ENCODE data around the gene SLC38A10. TPM values are rescaled to one million over a fixed set of nuclear protein-coding genes. Genes with fewer than 3 reads are reported as not detected.

SLC38A10 gene
- total and polyA plus RNA-seq, 12 donors = 27.8 to 56.2 (median 38.4) TPM

GRCh38 chr17:81282876-81283275 is 12.2 kb downstream of the SLC38A10 start:
- peaks cover 0 to 76% (median 0%) of the 10 kb centered on the region in 9 donors for H3K36me3 ChIP-seq
- ATAC-seq (no peak), DNase-seq (no peak)
- no peak overlapping the region for H3K4me3 ChIP-seq
- WGBS, 2 donors = 96% methylated on average over 16 of the region's 16 CpGs
- no peak overlapping the region for H3K27ac ChIP-seq
- peaks cover 15 to 45% (median 34%) of the 10 kb centered on the region in 9 donors for H3K4me1 ChIP-seq
- intact Hi-C loops (cut with DNase I) = no loop called here
- TF ChIP-seq, protein P1, sequence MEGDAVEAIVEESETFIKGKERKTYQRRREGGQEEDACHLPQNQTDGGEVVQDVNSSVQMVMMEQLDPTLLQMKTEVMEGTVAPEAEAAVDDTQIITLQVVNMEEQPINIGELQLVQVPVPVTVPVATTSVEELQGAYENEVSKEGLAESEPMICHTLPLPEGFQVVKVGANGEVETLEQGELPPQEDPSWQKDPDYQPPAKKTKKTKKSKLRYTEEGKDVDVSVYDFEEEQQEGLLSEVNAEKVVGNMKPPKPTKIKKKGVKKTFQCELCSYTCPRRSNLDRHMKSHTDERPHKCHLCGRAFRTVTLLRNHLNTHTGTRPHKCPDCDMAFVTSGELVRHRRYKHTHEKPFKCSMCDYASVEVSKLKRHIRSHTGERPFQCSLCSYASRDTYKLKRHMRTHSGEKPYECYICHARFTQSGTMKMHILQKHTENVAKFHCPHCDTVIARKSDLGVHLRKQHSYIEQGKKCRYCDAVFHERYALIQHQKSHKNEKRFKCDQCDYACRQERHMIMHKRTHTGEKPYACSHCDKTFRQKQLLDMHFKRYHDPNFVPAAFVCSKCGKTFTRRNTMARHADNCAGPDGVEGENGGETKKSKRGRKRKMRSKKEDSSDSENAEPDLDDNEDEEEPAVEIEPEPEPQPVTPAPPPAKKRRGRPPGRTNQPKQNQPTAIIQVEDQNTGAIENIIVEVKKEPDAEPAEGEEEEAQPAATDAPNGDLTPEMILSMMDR (IDR thresholded peaks at IDR 0.05) = no peak
- H3K27me3 ChIP-seq = no peaks in the 10 kb centered on the region
- no peaks in the 10 kb centered on the region for H3K9me3 ChIP-seq

DNA sequence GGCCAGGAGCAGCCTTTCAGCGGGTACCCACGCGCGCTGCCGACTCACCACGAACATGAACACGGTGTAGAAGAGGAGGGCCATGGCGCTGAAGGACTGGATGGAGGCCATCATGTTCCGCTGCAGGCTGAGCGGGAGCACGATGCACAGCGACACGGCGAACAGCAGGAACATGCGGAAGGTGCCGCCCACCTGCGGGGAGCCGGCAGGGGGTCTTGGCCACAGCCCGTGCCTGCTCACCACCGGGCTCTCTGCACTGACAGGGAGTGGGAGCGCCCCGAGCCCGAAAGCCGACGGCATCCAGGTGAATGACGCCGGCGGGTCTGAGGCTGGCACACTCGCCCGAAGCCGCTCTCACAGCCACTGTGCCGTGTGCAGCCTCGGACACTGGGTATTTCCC is 13.0 kb downstream of the SLC38A10 start:
- H3K27me3 ChIP-seq = no peaks in the 10 kb centered on the region
- ATAC-seq (no peak), DNase-seq (no peak)
- H3K4me3 ChIP-seq = no peak overlapping the region
- H3K27ac ChIP-seq = no peak overlapping the region
- TF ChIP-seq, protein P1 (IDR thresholded peaks at IDR 0.05) = no peak
- H3K36me3 ChIP-seq = peaks cover 0 to 76% (median 0%) of the 10 kb centered on the region in 9 donors
- no peaks in the 10 kb centered on the region for H3K9me3 ChIP-seq
- 94 to 96% methylated on average over 32 to 33 of the region's 33 CpGs for WGBS, 2 donors
- intact Hi-C loops (cut with DNase I) = no loop called here
- peaks cover 15 to 45% (median 35%) of the 10 kb centered on the region in 9 donors for H3K4me1 ChIP-seq

- ATAC-seq (no peak), DNase-seq (no peak)
- intact Hi-C loops (cut with DNase I) = no loop called here
- Histone ChIP-seq H3K27me3 (no peaks in the 10 kb centered on the region), H3K9me3 (no peaks in the 10 kb centered on the region), H3K27ac (no peak overlapping the region), H3K36me3 (peaks cover 0 to 90% (median 11%) of the 10 kb centered on the region in 9 donors), H3K4me1 (peaks cover 6 to 34% (median 22%) of the 10 kb centered on the region in 9 donors), H3K4me3 (no peak overlapping the region)
- WGBS, 2 donors = 95 to 97% methylated on average over 24 of the region's 24 CpGs
- TF ChIP-seq, protein P1 (IDR thresholded peaks at IDR 0.05) = no peak
Observed at GRCh38 chr17:81280571-81280970, 14.5 kb downstream of the SLC38A10 start.

- intact Hi-C loops (cut with DNase I) = no loop called here
- no peak for ATAC-seq
- no peak overlapping the region for H3K4me3 ChIP-seq
- H3K27ac ChIP-seq = no peak overlapping the region
- TF ChIP-seq, protein P1 (IDR thresholded peaks at IDR 0.05) = no peak
- H3K27me3 ChIP-seq = no peaks in the 10 kb centered on the region
- DNase-seq = no peak
- H3K36me3 ChIP-seq = peaks cover 0 to 97% (median 15%) of the 10 kb centered on the region in 9 donors
- no peaks in the 10 kb centered on the region for H3K9me3 ChIP-seq
- peaks cover 0 to 24% (median 15%) of the 10 kb centered on the region in 9 donors for H3K4me1 ChIP-seq
- WGBS, 2 donors = 96% methylated on average over 50 of the region's 50 CpGs
Observed at GRCh38 chr17:81279278-81280275, 15.5 kb downstream of the SLC38A10 start.

Measured in heart right ventricle (tissue), 16 donors.